Stimulated activated CD8-positive, alpha-beta memory T cell treated with anti-CD3 and anti-CD28 coated beads, Interleukin-2, amount 100 ng/mL, for 48 hours (primary cell): ENCODE results near the gene TF.

Source experiments
- DNase-seq, 2 donors: peaks; one replicate each; pipeline ENCODE4 v3.0.0-alpha.2; 2020; ENCODE audit warnings: low read depth in 2 of 2

Gene TF

GRCh38 chr3:133805702-133806475, 59.7 kb downstream of the TF start, which contains the start of gene SRPRB:
SRPRB (plus strand) TSS chr3:133805815; CDS start chr3:133805849, 34 bp downstream.
- DNase-seq, result peak; percentile 93 to 94

DNA sequence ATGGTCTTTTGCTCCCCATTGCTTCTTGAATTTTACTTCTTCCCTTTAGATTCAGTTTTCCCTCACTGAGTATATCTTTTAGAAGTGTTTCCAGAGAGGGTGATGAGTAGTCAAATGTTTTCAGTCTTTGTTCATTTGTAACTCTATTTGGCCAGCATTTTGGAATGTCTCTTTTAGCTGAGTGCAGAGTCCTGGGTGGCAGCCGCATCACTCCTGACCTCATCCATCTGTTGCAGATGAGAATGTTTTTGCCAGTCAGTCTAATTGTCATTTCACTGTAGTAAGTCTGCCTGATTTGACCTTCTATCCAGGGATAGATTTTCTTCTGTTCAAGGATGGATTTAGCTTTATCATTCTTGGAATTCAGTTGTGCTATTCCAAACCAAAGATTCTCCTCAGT, 66.7 kb downstream of the TF start:
- DNase-seq, result no peak

GRCh38 chr3:133815386-133815785, 69.2 kb downstream of the TF start:
- no peak for DNase-seq

DNA sequence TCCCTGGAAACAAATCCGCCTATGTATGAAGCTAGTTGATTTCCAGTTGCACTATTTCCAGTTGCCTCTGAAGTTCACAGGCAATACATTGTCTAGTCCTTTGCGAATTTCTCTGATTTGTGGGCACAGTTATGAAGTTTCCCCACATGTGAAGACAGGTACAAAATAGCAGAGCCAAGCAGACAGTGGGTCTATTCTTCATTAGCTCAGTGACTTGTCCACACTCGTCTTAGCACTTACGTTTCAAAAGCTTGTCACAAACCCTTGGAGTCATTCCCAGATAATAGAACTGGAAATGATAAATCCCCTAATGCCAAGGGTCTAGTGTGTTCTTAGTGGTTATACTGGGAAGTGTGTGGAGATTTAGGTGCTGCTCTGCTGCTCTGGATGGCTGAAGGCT, 73.9 kb downstream of the TF start:
- no peak for DNase-seq

- DNase-seq, result no peak
Observed at GRCh38 chr3:133820889-133821675, 74.9 kb downstream of the TF start.

GRCh38 chr3:133821767-133822638, 75.8 kb downstream of the TF start:
- DNase-seq, result no peak

- no peak for DNase-seq
Observed at GRCh38 chr3:133824961-133825485, 78.8 kb downstream of the TF start.

DNA sequence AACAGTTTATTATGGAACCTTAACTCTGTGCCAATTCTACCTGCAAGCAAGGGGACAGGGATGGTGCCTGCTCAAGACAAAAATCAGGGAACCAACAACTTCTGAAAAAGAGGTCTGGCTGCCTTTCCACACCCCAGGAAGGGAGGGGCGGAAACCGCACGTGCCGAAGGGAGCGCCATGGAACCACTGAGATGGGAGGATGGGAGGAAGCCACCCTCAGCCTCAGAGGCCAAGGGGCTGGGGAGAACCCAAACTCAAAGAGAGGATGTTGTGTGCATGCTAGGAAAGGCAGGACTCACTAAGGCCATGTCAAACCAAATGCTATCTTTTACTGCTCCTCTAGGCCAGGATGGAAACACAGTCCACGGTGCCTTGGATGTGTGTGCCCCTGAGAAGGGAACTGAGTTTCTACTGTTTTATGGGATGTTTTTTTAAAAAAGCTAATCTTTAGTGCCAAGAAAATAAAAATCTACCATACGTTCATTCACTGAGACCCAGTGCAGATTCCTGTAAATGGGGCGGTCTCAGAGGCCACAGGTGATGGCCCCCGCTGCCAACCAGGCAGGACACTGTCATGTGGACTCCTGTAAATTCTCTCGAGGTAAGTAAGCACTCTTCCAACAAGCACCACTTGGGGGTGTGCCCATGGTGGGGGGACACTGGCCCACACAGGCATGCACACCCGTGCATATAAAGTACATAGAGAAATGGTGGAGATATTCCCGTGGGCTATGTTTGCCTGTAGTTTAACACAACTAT, 80.0 kb downstream of the TF start:
- DNase-seq, result no peak

DNA sequence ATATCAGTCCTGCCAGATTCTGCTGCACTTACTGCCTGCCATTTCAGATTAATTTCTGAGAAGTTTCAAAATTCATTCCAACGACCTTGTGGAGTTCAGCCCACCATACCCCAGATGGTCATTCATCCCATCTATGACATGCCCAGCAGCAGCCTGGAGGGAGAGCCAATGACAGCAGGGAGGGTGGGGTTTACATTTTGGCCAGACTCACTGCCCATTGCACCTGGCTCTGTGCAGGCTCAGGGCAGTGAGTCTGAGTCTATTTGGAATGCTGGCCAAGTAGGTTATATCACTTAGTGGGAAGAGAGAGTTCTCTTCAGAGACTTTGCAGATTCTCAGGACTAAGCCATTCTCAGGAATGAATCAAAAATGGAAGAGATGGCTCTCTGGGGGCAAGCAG, 80.9 kb downstream of the TF start:
- DNase-seq, result no peak

- DNase-seq, result no peak
Observed at GRCh38 chr3:133827684-133828083, 81.5 kb downstream of the TF start.

DNA sequence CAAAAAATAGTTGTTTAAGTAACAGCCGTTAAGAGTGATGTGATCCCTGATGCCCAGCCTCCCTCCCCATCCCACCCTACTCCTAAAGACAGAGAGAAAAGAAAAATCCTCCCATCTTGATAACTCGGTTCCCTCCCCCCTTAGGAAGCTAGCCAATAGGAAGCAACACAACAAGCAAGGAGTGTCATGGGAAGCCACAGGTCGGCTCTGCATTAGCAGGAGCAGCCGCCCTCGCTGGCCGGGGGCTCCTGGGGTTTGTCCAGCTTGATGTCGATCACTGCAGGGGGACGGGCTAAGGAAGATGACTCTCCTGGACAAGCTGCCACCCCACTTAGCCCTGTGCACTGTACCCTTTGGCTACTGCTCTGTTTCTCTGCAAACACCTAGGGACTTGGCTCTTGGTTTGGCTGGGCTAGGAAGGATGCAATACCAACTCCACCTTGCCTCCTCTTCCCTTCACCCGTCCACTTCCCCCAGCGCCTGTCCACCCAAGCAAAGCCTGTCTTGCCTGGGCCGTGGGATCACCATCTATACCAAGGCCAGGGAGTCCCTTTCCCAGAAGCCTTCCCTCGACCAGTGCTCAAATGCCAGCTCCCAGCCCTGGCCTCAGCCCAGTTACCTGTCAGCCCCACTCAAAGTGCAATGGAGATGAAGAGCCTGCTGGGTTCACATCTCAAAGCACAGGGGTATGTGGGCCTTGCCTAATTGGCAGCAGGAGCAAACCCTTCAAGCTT, 82.5 kb downstream of the TF start:
- no peak for DNase-seq

DNA sequence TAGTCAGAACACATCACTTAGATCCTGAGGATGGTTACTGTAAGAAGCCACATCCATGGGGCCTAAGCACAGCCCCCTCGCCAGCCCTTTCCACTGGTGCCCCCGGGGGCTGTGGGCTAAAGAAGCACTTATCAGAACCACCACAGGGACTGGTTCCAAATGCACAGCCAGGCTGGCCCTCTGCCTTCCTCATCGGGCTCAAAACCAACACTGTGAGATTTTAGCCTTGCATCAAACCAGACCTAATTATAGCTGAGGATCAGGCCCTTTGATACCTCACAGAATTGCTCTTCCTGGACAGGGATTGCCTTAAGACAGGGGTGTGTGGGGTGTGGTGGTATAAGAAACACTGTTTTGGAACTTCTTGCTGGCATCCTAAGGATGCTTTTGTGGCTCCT, 83.1 kb downstream of the TF start:
- DNase-seq, result no peak

DNA sequence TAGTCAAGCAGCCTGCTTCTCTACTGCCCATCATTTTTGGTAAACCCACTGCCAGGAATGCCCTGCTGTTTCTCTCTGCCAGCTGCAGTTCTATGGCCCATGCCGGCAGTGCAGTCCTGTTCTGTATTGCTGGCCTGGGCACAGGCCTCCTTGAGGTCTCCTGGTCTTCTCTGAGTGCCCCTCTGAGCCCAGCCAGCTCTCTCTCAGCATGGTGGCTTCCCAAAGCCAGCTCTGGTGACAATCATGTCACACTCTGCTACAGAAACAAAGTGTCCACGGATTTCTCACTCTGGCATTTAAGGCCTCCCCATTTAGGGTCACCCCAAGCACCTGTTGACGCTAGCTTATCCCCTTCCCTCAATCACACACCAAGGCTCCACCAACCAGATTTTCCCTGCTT, 83.9 kb downstream of the TF start:
- DNase-seq, result no peak

GRCh38 chr3:133831966-133832801, 86.0 kb downstream of the TF start:
- DNase-seq, result no peak

GRCh38 chr3:133832802-133833144, 86.6 kb downstream of the TF start:
- no peak for DNase-seq

DNA sequence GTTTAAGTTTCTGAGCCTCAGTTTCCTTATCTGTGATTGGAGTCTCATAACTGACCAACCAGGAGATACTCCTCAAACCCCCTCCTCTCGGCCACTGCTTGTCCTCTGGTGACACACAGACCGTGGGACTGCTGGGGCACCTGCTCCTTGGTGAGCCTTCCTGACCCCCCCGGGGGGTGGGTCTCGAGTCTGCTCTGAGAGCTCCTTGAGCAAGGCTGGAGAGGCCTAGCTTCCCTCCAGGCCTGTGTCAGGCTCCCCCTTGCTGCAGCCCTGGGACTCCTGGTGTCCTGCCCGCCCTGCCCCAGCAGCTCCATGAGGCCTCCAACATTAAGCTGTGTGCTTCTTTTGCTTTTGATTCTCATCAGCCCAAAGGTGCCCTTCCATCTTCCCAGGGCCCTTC, 87.1 kb downstream of the TF start:
- no peak for DNase-seq

GRCh38 chr3:133833880-133834620, 87.9 kb downstream of the TF start:
- DNase-seq, result no peak

GRCh38 chr3:133834621-133835417, 88.6 kb downstream of the TF start:
- DNase-seq, result no peak
